GM12873 (cell line): ENCODE measurements around the gene GPR17.

Source experiments
- CTCF ChIP-seq: IDR thresholded peaks from 2 replicates; pipeline ENCODE4 v1.5.1; 2012; ENCODE audit warnings: low read depth, mild to moderate bottlenecking, moderate library complexity, low read length, control low read depth; ENCODE audit not compliant: insufficient read depth; ENCODE audit errors: missing control alignments

The GPR17 gene

DNA sequence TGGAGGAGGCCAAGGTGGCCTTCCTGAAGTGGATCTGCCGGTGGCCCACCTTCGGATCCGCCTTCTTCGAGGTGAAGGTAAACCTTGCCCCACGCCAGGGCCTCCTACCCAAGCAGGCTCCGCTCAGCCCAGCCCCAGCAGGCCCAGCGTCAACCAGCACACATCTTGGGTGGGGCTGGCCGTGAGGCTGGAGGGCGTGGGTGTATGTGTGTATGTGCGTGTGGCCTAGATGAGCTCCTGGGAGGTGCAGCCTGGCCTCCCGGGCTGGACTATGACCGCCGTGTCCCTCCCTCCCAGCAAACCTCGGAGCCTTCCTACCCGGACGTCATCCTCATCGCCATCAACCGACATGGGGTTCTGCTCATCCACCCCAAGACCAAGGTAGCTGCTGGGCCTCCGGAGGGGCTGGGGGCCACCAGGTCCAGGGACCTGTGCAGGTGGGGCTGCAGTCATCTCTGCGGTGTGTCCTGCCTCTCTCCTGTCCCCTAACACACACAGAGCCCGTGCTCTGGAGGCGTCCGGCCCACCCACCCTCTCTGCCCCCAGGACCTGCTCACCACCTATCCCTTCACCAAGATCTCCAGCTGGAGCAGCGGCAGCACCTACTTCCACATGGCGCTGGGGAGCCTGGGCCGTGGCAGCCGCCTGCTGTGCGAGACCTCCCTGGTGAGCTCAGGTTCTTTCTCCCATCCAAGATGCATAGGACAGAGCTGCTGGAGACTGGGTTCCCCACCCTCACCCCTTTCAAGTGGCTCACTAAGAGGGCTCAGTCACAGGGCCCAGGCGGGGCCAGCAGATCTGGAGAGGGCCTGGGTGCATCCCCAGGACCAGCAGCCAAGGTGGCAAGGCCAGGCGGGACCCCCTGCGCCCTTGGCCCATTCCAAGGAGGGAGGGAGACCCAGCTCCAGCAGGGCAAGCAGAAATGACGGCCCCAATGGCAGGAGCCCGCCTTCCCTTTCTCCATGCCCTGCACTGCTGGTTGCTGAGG is 9.4 kb upstream of the GPR17 start:
- TF ChIP-seq CTCF: no peak

- no peak for TF ChIP-seq CTCF
These were observed 8.7 kb upstream of the GPR17 start for GRCh38 chr2:127637236-127637630.

DNA sequence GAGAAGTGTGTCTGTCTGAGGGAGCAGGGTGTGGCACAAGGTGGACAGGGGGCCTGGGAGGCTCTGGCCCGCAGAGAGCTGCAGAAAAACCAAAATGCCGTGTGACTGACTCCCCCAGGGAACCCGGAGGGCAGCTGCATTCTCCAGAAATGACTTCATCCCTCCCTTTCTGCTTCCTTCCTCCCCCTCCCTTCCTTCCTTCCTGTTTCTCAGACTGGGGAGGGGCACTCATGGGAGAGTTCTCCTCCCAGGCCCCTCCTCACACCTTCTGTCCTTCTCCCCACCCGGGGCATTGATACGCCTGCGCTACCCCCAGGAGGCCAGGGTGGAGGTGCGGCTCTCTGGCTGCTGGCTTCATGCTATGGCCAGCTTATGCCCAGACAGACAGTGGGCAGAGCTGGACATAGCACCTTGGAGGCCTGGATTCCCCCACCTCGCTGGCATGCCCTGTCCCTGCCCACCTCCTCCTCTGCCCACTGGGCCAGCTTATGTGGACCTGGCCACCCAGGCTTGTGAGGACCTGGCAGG is 8.2 kb upstream of the GPR17 start:
- no peak for TF ChIP-seq CTCF

DNA sequence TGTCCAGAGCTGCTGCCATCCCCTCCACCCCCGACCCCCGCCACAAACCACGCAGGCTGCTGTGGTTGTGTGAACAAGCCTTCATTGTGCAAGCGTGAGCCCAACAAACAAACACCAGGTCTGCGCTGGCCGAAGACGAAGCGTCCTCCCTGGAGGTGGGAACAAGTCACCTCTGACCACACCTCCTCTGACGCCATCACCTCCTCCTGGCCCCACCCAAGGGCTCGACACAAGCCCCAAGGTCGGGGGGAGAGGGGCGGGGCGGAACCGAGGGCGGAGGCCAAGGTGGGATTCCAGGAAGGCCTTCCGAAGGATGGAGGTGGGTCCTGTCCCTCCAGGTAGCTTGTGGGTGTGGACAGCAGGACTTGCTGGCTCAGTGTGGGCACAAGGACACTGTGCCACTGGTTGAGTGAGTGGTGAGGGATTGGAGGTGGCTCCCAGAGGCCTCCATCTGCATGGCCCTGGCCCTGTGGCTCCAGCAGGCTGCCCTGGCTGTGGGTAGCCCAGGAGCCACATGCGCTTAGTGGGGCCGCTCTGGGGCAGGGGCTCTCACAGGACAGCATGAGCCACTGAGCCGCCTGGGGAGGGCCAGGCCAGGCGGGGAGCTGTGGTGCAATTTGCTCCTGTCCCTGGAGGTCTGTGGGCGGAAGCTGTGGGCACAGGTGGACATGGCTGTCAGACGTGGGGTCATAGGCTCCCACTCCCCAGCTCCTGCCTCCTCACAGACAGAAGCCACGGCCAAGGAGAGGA is 7.4 kb upstream of the GPR17 start:
- TF ChIP-seq CTCF: no peak

DNA sequence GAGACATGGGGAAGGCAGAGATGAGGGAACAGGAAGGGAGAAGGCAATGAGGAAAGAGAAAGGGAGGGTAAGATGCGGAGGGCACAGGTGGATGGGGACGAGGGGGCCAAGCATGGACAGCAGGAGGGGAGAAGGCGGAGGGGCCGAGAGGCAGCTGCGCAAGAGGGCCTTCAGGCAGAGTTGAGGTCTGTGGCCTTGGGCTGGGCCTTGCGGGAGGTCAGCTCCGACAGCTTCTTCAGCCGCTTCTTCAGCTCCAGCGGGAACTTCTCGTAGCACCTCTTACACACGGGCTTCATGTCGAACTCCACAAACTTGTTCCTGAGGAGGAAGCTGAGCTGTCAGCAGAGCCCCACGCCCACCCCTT is 6.9 kb upstream of the GPR17 start:
- no peak for TF ChIP-seq CTCF

DNA sequence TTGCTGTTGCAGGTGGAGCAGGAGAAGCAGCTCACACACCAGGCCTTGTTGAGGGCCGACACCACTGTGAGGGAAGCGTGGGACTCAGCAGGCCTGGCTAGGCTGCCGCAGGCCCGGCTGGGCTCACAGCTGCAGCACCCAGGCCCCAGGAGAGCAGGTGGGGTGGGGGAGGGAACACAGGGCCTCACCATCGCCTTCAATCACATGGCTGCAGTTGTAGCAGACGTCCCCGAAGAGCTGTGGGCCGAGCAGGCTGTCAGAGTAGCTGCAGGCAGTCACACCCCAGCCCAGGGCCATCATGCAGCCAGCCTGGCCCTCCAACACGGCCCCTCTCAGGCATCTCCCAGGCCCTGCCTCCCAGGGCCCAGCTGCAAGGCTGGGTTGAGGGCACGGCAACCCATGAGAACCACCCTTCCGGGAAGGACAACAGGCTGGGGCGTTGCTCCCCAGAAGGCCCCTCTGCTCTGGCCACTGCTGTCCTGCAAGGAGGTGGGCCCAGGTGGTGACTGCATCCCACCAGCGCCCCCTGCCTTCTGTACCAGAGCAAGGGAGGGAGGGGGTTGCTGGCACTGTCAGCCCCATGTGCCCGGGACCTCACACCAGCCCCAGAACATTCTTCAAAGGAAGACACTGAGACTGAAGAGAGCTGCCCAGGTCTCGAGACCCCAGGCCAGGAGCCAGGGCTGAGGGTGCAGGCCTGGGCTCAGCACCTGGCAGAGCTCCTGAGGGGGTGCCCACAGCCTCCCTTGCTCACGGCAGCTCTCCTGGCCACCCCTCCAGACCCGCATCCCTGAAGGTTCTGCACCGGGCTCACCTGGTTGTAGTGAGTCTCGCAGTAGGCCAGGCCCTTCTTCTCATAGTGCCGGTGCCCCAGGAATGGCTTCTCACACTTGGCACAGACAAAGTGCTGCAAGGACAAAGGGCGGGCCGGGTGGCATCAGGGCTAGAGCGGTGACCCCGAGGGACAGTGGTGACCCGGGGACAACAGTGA is 5.6 kb upstream of the GPR17 start:
- peak; percentile 49 for TF ChIP-seq CTCF

DNA sequence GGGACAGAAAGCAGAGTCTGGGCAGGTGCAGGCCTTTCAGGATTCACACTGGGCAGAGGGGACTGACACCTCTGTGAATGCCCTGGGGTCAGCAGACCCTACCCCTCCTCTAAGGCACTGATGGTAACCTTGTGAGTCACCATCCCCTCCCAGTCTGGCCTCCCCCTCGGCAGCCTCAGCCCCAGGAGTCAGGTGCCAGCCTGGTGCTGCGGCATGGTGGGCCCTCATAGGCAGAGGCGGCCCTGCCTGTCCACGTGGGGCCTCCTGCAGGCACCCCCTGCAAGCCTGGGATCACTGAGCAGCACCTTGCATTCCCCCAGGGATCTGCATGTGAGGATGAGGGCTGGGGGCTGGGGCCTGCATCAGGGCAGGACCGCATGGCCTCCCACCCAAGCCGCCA is 4.8 kb upstream of the GPR17 start:
- TF ChIP-seq CTCF: no peak
